Adrenal gland (tissue), 5 donors: Measurements from ENCODE around the gene GOLGB1.

Experiments used
- CTCF ChIP-seq, 6 experiments: fragments of 450-650 bp in 4 of 6; fragments of 200-600 bp in 2 of 6; sonication (generic) in 1 of 6; IDR thresholded peaks; 1 replicate in 5 of 6; 2 replicates in 1 of 6; pipeline versions ENCODE4 v1.5.1 to v1.8.0; 2016 to 2021; ENCODE audit warnings: antibody characterized with exemption in 6 of 6, mild to moderate bottlenecking in 2 of 6, moderate library complexity in 1 of 6
- POLR2A ChIP-seq, 2 donors: fragments of 450-650 bp; IDR thresholded peaks; one replicate each; pipeline ENCODE4 v1.6.1; 2017; ENCODE audit warnings: antibody characterized with exemption in 2 of 2, mild to moderate bottlenecking in 2 of 2, moderate library complexity in 1 of 2
- donor health status: DM: no; HTN: no; CAD: no.

GRCh38 chr3:121659586-121659985 is 90.0 kb downstream of the GOLGB1 start:
- no peak for TF ChIP-seq CTCF (IDR thresholded peaks at IDR 0.05)
- TF ChIP-seq POLR2A (IDR thresholded peaks at IDR 0.05), result no peak
